SHP77 (cell line): ENCODE measurements around the gene RNU6-7.

Experiments
- DNase-seq, 2 experiments: peaks; one replicate each; lab custom pipeline; 2025; lab: John Stamatoyannopoulos, UW

RNU6-7 gene

GRCh38 chr14:32201816-32202490 lies at the start of gene RNU6-7:
RNU6-7 (plus strand) TSS chr14:32202045.
- peak; percentile 72 to 79 for DNase-seq

GRCh38 chr14:32166029-32166428 lies 35.8 kb upstream of the RNU6-7 start:
- DNase-seq = no peak

DNA sequence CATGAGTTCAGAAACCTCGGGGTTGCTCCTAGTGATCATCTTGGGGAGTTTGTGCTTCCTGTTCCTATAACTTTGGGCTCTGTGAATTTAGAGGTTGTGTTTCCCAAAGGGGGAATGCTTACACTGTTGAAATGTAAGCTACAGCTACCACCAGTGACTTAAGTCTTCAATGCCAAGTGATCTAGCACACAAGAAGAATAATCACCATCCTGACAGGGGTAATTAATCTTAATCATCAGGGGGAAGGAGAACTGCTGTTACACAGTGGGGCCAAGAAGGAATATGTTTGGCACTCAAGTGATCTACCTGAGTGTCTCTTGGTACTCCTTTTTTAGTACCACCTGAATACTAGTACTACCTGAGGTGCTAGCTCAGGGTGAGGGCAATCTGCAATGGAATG lies 34.9 kb upstream of the RNU6-7 start:
- no peak for DNase-seq

- no peak for DNase-seq
Observed at GRCh38 chr14:32167907-32168306, 33.9 kb upstream of the RNU6-7 start.

DNA sequence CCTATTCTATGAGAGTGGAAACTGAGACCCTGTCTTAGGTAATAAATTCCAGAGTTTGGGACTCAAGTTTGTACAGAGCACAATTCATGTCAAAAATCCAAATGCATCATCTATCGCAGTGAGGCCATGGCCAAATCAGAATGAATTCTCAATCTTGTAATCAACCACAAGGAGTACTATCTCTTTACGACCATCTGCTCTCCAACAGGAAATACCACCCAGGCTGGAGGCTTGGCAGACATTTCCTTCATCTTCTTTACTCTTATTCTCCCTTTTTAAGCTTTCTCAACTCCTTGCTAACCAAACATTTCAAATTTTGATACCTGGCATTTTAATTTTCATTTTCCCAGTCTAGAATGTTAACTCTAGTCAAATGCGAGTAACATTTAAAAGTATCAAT lies 32.7 kb upstream of the RNU6-7 start:
- DNase-seq = no peak

- no peak for DNase-seq
Observed at GRCh38 chr14:32171469-32171868, 30.4 kb upstream of the RNU6-7 start.

- no peak for DNase-seq
Observed at GRCh38 chr14:32183151-32184058, 18.4 kb upstream of the RNU6-7 start.

- DNase-seq = no peak
Observed at GRCh38 chr14:32185097-32185496, 16.7 kb upstream of the RNU6-7 start.

- DNase-seq = no peak
Observed at GRCh38 chr14:32186248-32186647, 15.6 kb upstream of the RNU6-7 start.

DNA sequence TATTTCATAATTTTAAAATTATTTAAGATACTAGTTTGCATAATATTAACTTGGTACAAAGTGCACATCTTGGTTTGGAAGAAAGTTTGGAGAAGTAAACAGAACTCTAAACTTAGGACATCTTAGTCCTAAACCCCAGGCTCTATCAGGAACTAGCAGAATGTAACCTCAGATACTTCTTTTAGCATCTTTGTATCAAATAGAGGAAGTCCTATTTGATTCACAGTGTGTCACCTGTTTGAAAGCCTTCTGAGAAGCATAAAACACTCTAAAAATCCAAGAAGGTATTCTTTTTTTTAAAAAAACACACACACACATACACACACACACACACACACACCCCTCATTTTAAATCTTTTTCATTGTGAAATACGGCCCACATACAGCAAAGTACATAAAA lies 12.0 kb upstream of the RNU6-7 start:
- no peak for DNase-seq

DNA sequence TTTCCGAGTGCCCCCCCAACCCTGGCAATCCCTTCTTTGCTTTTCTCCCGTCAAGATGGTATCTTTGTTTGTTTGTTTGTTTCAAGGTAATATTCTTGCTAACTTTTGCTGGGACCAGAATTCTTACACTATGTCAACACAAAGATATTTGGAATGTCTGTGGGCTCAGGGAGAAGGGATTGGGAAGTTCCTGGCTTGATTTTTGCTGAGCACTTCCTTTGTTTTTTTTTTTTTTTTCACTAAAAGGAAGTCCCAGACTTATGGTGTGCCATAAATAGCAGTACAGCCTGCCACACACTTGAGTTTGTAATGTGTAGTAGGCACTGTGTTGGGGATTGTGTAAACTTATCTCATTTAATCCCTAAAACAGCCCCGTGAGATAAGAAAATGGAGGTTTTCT lies 11.2 kb upstream of the RNU6-7 start:
- DNase-seq = no peak

- DNase-seq = no peak
Observed at GRCh38 chr14:32192712-32193373, 9.0 kb upstream of the RNU6-7 start.

DNA sequence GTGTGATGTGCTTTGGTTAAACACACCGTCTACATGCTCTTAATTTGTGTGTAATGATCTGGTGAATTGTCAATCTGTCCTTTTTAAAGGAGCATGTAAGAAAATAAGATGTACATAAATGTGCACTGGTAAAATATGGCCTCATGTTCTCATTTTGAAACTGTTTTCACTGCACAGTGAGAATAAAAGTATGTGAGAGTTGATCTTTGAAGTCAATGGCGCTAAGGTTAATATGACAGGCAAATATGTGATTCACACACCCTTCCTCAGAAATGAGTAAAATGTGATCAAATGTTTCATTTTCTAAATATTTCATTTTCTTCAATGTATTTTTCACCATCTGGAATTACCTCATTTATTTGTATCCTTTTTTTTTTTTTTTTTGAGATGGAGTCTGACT lies 8.3 kb upstream of the RNU6-7 start:
- DNase-seq = no peak

GRCh38 chr14:32195636-32196035 lies 6.2 kb upstream of the RNU6-7 start:
- DNase-seq = no peak

- no peak for DNase-seq
Observed at GRCh38 chr14:32197919-32198318, 3.9 kb upstream of the RNU6-7 start.

GRCh38 chr14:32200368-32201192 lies 1.3 kb upstream of the RNU6-7 start:
- DNase-seq = peak in 1 of 2 experiments; percentile 30

- peak; percentile 96 to 99 for DNase-seq
Observed at GRCh38 chr14:32201193-32201815, 541 bp upstream of the RNU6-7 start.

DNA sequence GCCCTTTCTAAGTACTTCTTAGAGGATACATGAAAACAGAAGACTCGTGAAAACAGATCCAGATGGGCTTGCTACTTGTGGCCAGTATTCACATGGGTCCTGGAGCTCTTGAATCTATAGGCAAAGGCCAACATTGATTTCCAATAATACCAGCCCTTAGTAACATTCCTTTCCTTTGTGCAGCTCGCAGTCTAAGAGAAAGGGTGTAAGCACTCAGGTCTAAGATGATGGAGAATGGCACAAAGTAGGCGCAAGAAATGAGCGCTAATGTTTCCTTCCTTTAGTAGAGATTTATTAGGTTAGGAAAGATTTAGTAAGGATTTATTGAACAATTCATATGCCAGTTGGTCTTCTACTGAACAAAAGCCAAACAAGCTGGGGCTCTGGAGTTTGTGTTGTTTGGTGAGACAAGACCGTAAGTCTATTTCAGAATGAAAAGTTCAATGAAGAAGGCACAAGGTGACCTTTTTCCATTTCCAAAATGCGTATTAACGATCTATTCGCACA lies 699 bp downstream of the RNU6-7 start:
- peak; percentile 68 to 69 for DNase-seq

- peak; percentile 94 to 97 for DNase-seq
Observed at GRCh38 chr14:32202998-32203882, 1.4 kb downstream of the RNU6-7 start, which contains the start of gene RNU6-8. RNU6-8 (minus strand) TSS chr14:32203269.

DNA sequence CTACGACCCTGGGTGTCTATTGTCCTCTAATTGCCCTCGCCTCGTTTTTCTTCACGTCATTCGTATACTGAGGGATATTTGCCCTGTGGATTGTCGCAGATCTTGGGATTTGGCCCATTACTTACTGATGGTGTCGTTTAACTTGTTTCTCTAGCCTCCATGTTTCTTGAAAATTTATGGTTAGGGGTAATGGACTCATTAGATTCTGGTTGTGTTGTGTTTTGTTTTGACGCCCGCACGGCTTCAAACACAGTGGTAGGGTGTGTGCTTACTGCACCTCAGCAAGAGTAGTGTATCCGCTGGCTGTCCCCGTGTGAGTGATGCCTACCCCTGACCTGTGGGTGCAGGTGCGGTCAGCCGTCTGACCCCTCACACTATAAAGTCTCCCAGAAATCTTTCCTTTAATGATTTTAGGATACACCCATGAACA lies 2.1 kb downstream of the RNU6-7 start:
- DNase-seq = peak; percentile 52 to 62
